ENCODE results near the gene URB1. TPM values are rescaled to one million over a fixed set of nuclear protein-coding genes. Genes with fewer than 3 reads are reported as not detected.

URB1 gene
- total and polyA plus RNA-seq, 9 of the 15 experiments (the other 6 are each of a cell fraction or from before 2014, with no cell fraction given): 0.97 to 53.6 (median 21.5) TPM

DNA sequence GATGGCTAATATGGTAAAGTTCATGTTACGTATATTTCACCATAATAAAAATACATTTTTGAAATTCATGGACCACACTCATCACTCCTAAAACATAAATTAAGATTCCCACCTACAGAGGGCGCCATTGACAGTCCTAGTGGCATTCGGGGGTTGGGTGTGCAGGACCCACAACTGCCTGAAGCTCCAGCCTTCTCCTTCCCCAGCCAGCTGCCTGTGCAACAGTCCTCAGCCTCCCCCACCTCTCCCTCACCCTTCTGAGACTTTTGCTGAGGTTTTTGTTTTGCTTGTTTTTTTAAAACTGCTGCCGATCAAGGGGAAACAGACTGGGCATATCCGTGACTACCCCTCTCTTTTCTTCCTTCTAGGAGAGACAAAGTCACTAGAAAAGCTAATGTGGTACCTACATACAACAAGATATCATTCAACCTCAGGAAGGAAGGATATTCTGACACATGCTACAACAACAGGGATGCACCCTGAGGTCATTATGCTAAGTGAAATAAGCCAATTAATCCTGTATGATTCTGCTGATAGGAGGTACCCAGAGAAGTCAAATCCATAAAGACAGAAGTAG, 10.5 kb upstream of the URB1 start:
- ChIA-PET POLR2A (interaction anchor here (0.5 to 1.5 kb wide), 4 partner anchors 10 to 197 kb away, joined by 3 to 7 read pairs (median 4); partner anchors contain the start of gene URB1), CTCF (ENCODE audit: low intra/inter-chr PET ratio) (interaction anchor here (0.6 to 2.1 kb wide), 5 partner anchors 159 to 199 kb away, joined by 3 to 11 read pairs (median 6); no protein-coding TSS in a partner anchor)
- no peaks in the 10 kb centered on the region for H4K20me1 ChIP-seq (replicated peaks; ENCODE audit: control insufficient read depth, insufficient read depth, low read length)
- in situ Hi-C loops (cut with MboI): loop anchor here (5.0 kb wide), 1 partner anchor 199 kb away; no protein-coding TSS in a partner anchor
- H3K9ac ChIP-seq (ENCODE audit: insufficient read depth in 1 of 2, low read depth in 2 of 2, low read length in 2 of 2): no peak overlapping the region
- H3K27me3 ChIP-seq (ENCODE audit: control insufficient read depth in 2 of 2, insufficient read depth in 2 of 2, low read length in 2 of 2): peaks cover 12 to 33% of the 10 kb centered on the region in 2 experiments
- H3K4me1 ChIP-seq (replicated peaks in 1 of 2; ENCODE audit: control insufficient read depth in 2 of 2, insufficient read depth in 2 of 2, low read length in 2 of 2): peaks cover 0 to 2% of the 10 kb centered on the region in 2 experiments; a peak in 1 of 5 replicates
- H3K79me2 ChIP-seq (ENCODE audit: control insufficient read depth, insufficient read depth, low read length): no peaks in the 10 kb centered on the region
- BruUV-seq (replicated peaks): no TSS peak
- intact Hi-C loops (cut with micrococcal nuclease): loop anchor here (1.0 to 5.0 kb wide), 3 partner anchors 159 to 424 kb away; no protein-coding TSS in a partner anchor
- no peaks in the 10 kb centered on the region for H3K36me3 ChIP-seq (ENCODE audit: control insufficient read depth, insufficient read depth, low read length)
- H3K4me2 ChIP-seq (ENCODE audit: insufficient read depth, low read length): no peak overlapping the region
- no peak overlapping the region for H3K27ac ChIP-seq (ENCODE audit: extremely low read depth, low read depth, low read length)
- DNase-seq (ENCODE audit: extremely low read depth in 1 of 4, low spot score in 3 of 4) (peak; percentile 70 to 86 (median 78)), FAIRE-seq (peak; percentile 89), ATAC-seq (peak; percentile 93)
- no peaks in the 10 kb centered on the region for H3K9me3 ChIP-seq (replicated peaks; ENCODE audit: control insufficient read depth, insufficient read depth, low read depth, low read length)
- no peak overlapping the region for H3K4me3 ChIP-seq
- WGBS (ENCODE audit: insufficient coverage, low coverage, missing lambda C conversion rate): 13% methylated on average over 5 of the region's 5 CpGs
- H2AFZ ChIP-seq (ENCODE audit: low read depth, low read length): peak overlapping the region; percentile 43
- H3K9me1 ChIP-seq (ENCODE audit: control insufficient read depth, insufficient read depth, low read length): no peaks in the 10 kb centered on the region
- TF ChIP-seq, protein P1, sequence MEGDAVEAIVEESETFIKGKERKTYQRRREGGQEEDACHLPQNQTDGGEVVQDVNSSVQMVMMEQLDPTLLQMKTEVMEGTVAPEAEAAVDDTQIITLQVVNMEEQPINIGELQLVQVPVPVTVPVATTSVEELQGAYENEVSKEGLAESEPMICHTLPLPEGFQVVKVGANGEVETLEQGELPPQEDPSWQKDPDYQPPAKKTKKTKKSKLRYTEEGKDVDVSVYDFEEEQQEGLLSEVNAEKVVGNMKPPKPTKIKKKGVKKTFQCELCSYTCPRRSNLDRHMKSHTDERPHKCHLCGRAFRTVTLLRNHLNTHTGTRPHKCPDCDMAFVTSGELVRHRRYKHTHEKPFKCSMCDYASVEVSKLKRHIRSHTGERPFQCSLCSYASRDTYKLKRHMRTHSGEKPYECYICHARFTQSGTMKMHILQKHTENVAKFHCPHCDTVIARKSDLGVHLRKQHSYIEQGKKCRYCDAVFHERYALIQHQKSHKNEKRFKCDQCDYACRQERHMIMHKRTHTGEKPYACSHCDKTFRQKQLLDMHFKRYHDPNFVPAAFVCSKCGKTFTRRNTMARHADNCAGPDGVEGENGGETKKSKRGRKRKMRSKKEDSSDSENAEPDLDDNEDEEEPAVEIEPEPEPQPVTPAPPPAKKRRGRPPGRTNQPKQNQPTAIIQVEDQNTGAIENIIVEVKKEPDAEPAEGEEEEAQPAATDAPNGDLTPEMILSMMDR (IDR thresholded peaks at IDR 0.05 in 2 of 3, conservative IDR thresholded peaks at IDR 0.05 in 1 of 3; ENCODE audit: insufficient read depth in 2 of 3, low read depth in 1 of 3, low read length in 3 of 3): peak; percentile 84 to 91 (median 88)
- TF ChIP-seq ZNF263 (CRISPR knock-in tag; IDR thresholded peaks at IDR 0.05; ENCODE audit: borderline replicate concordance): no peak
- peak; percentile 28; the same call in 1 of the 2 replicates for TF ChIP-seq TEAD4 (IDR thresholded peaks at IDR 0.05; ENCODE audit: low read length)
- no peak for TF ChIP-seq TEAD4 (CRISPR knock-in tag; IDR thresholded peaks at IDR 0.05; ENCODE audit: borderline replicate concordance)
- TF ChIP-seq RB1 (IDR thresholded peaks at IDR 0.05; ENCODE audit: low read depth): no peak
- TF ChIP-seq NCOR1 (IDR thresholded peaks at IDR 0.05): 0 out of 2 replicates have a peak, but pooled peaks have one; percentile 8
- TF ChIP-seq JUND (IDR thresholded peaks at IDR 0.05; ENCODE audit: borderline replicate concordance, low read depth, low read length): peak; percentile 8; the same call in 1 of the 2 replicates
- TF ChIP-seq JUND (tag; IDR thresholded peaks at IDR 0.05; ENCODE audit: borderline replicate concordance, low read depth, low read length): no peak
- peak; percentile 46; the same call in 1 of the 2 replicates for TF ChIP-seq CC2D1A (IDR thresholded peaks at IDR 0.05)
- TF ChIP-seq ARID2 (IDR thresholded peaks at IDR 0.05): peak; percentile 59; the same call in 1 of the 2 replicates
- peak; percentile 83 for TF ChIP-seq SMC3 (conservative IDR thresholded peaks at IDR 0.05; ENCODE audit: insufficient read depth, low read depth, low read length)
- TF ChIP-seq, protein P2, sequence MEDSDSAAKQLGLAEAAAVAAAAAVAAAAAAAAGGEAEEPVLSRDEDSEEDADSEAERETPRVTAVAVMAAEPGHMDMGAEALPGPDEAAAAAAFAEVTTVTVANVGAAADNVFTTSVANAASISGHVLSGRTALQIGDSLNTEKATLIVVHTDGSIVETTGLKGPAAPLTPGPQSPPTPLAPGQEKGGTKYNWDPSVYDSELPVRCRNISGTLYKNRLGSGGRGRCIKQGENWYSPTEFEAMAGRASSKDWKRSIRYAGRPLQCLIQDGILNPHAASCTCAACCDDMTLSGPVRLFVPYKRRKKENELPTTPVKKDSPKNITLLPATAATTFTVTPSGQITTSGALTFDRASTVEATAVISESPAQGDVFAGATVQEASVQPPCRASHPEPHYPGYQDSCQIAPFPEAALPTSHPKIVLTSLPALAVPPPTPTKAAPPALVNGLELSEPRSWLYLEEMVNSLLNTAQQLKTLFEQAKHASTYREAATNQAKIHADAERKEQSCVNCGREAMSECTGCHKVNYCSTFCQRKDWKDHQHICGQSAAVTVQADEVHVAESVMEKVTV (CRISPR knock-in tag; IDR thresholded peaks at IDR 0.05): peak; percentile 65
- TF ChIP-seq RAD21 (CRISPR knock-in tag; conservative IDR thresholded peaks at IDR 0.05 in 1 of 2, IDR thresholded peaks at IDR 0.05 in 1 of 2): peak; percentile 78 to 90
- TF ChIP-seq MTA3 (IDR thresholded peaks at IDR 0.05; ENCODE audit: borderline replicate concordance): no peak
- 0 out of 2 replicates have a peak, but pooled peaks have one; percentile 15 for TF ChIP-seq ATF7 (IDR thresholded peaks at IDR 0.05)
